Activated naive CD8-positive, alpha-beta T cell (primary cell): ENCODE data around the gene ZNF385C.

Source experiments
- H3K27ac Mint-ChIP-seq: one replicate; pipeline ENCODE4 v1.8.0; 2021; ENCODE audit warnings: mixed read lengths
- H3K27me3 Mint-ChIP-seq: one replicate; pipeline ENCODE4 v1.8.0; 2021; ENCODE audit warnings: mixed read lengths
- H3K36me3 Mint-ChIP-seq: one replicate; pipeline ENCODE4 v1.8.0; 2021; ENCODE audit warnings: mixed read lengths
- H3K4me1 Mint-ChIP-seq: one replicate; pipeline ENCODE4 v1.8.0; 2021; ENCODE audit warnings: low read depth, mixed read lengths
- H3K4me3 Mint-ChIP-seq: one replicate; pipeline ENCODE4 v1.8.0; 2021; ENCODE audit warnings: mild to moderate bottlenecking, mixed read lengths
- H3K9me3 Mint-ChIP-seq: one replicate; pipeline ENCODE4 v1.8.0; 2021; ENCODE audit warnings: low read depth, mixed read lengths

Gene ZNF385C

DNA sequence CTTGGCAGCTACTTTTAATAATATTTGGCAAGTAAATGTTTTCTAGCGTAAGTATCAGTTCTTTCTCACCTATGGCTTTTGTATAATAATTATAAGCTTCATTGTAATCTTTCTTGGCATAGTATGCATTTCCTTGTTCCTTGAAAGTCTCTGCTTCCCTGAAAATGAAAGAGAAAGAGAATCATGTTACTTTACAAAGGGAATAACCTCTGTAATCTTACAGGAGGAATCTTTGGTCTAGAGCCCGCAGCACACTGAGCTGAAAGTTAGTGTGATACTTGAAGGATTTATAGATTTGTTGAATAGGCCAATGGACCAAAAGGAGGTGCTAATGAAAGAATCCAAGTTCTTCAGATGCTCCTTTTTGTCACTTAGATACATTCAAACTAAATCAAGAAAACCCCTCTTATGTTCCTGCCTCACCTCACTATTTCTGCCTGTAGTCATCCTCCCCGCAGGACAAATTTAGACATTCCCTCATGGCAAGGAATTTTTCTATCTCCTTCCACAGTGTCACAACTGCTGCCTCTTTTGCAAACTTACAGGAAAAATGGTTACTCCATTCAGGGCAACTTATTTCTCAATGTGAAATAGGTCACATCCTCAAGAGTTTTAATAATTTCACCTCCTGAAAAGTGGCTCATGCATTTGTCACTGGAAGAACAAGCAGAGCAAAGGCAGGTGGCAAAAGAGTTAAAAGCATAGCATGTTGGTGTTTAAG lies 97.7 kb downstream of the ZNF385C start:
- no peaks in the 10 kb centered on the region for H3K9me3 Mint-ChIP-seq
- no peaks in the 10 kb centered on the region for H3K36me3 Mint-ChIP-seq
- no peaks in the 10 kb centered on the region for H3K27me3 Mint-ChIP-seq
- peaks cover 24% of the 10 kb centered on the region for H3K4me1 Mint-ChIP-seq
- H3K4me3 Mint-ChIP-seq: no peak overlapping the region
- no peak overlapping the region for H3K27ac Mint-ChIP-seq

DNA sequence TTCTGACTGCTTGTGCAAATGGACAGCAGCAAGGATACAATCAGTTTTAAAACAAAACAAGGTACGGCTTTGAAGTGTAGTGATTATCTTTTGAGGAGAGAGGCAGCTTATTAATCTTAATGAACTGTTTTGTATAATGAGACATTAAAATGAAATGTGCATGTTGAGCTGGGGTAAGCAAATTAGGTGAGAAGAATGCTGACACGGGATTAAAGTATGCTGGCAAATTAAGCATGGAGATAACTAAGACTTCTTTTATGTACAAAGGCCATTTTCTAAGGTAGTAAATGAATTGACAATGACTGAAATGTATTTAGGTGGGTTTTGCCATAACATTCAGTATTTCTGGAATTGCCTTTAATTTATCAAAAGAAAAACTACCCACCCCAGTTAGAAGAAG lies 99.8 kb downstream of the ZNF385C start:
- no peak overlapping the region for H3K4me3 Mint-ChIP-seq
- H3K9me3 Mint-ChIP-seq: no peaks in the 10 kb centered on the region
- peaks cover 9% of the 10 kb centered on the region for H3K4me1 Mint-ChIP-seq
- H3K27me3 Mint-ChIP-seq: no peaks in the 10 kb centered on the region
- H3K27ac Mint-ChIP-seq: no peak overlapping the region
- H3K36me3 Mint-ChIP-seq: peaks cover 3% of the 10 kb centered on the region

DNA sequence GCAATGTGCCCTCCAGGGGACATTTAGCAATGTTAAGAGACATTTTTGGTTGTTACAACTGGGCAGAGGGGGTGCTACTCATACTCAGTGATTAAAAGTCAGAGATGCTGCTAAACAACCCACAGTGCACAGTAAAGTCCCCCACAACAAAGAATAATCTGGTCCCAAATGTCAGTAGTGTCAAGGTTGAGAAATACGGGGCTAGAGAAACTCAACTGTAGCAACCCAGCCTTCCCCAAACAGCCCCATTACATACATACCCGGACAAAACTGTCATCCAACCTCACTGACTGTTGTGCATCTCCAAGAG lies 101.5 kb downstream of the ZNF385C start:
- no peaks in the 10 kb centered on the region for H3K9me3 Mint-ChIP-seq
- peak overlapping the region; percentile 28 for H3K27ac Mint-ChIP-seq
- no peak overlapping the region for H3K4me3 Mint-ChIP-seq
- H3K4me1 Mint-ChIP-seq: peaks cover 7% of the 10 kb centered on the region
- H3K27me3 Mint-ChIP-seq: no peaks in the 10 kb centered on the region
- peaks cover 3% of the 10 kb centered on the region for H3K36me3 Mint-ChIP-seq

DNA sequence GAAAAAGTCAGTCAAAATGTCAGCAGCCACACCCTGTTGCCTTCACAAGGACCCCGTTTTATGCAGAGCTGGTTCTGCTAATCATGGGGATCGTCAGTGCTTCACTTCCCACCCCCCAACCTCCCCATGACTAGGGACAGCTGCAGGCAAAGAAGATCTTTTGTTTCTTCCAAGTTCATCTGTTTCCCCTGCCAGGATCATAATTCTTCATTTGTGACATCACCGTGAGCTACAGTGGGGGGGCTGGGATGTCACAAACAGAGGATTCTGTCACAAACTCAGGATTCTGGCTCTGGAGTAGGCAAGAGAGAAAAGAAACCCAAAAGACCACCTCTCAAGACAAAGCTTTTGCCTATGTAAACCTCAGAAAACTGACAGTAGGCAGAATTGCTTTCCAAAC lies 105.7 kb downstream of the ZNF385C start:
- no peak overlapping the region for H3K4me3 Mint-ChIP-seq
- no peaks in the 10 kb centered on the region for H3K27me3 Mint-ChIP-seq
- peaks cover 3% of the 10 kb centered on the region for H3K36me3 Mint-ChIP-seq
- H3K9me3 Mint-ChIP-seq: no peaks in the 10 kb centered on the region
- no peak overlapping the region for H3K27ac Mint-ChIP-seq
- peaks cover 6% of the 10 kb centered on the region for H3K4me1 Mint-ChIP-seq

DNA sequence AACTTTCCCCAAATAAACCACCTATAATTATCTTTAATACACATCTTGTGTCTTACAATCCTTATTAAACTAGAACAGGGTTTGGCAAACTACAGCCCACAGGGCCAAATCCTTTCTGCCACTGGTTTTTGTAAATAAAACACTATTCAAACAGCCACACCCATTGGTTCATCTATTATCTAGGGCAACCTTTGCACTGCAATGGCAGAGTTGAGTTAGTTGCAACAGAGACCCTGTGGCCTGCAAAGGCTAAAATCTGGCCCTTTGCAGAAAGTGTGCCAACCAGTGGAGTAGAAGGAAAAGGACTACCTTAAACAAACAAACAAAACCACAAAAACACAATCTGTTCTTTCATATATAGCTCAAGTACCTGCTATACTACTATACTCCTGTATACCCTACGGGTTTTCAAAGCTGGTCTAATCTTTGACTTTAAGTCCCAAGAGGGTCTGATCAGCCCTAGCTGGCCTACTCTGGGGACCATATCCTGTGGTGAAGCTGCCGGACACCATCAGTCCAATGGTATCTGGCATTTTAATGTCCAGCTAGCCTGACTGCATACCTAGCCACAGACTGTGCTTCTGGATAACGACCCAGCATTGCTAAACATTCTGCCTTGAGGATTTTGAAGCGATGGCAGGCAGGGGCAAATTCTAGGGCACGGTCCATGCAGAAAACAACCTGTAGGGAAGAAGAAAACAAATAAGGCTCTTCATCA lies 108.4 kb downstream of the ZNF385C start:
- Mint-ChIP-seq H3K27ac (no peak overlapping the region), H3K36me3 (peaks cover 3% of the 10 kb centered on the region)

DNA sequence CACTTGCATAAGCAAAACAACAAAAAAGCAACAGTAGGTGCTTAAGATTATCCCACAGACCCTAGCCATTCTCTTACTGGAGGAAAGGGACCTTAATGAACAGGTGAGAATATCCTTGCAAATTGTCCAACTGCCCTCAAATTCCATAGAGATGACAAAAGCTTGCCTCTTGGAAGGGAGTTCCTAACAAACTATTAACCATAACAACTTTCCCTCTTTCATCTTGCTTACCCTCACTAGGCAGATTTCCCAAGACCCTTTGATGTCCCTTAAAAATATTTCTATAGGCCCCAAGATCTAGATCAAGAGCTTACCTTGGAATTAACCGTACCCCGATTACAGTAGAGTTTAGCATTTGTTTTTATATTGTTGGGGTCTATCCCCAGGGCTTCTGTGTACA lies 109.9 kb downstream of the ZNF385C start:
- Mint-ChIP-seq H3K9me3 (no peaks in the 10 kb centered on the region), H3K36me3 (no peaks in the 10 kb centered on the region), H3K27ac (peak overlapping the region; percentile 29), H3K4me1 (no peaks in the 10 kb centered on the region), H3K27me3 (no peaks in the 10 kb centered on the region), H3K4me3 (no peak overlapping the region)

More for the DNA sequence above, 108.4 kb downstream of the ZNF385C start:
- Mint-ChIP-seq H3K9me3 (no peaks in the 10 kb centered on the region), H3K4me3 (no peak overlapping the region), H3K4me1 (no peaks in the 10 kb centered on the region), H3K27me3 (no peaks in the 10 kb centered on the region)

DNA sequence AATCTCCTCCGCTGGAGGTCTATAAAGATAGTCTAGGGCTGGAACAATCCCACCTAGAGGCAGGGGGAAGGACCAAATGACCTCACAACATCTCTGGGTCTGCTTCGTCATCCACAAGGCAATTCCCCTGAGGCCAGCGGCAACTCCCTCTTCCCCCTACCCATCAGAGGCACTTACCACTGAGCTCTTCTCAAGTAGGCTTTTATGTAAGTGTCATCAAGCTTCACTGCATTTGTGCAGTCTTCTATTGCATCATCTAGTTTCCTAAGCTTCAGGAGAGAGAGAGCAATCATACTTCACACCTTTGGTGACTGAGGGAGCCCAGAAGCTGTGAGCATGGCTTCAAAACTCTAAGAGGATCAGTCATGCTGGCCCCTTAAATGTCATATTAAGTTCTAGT lies 110.6 kb downstream of the ZNF385C start:
- no peaks in the 10 kb centered on the region for H3K36me3 Mint-ChIP-seq

DNA sequence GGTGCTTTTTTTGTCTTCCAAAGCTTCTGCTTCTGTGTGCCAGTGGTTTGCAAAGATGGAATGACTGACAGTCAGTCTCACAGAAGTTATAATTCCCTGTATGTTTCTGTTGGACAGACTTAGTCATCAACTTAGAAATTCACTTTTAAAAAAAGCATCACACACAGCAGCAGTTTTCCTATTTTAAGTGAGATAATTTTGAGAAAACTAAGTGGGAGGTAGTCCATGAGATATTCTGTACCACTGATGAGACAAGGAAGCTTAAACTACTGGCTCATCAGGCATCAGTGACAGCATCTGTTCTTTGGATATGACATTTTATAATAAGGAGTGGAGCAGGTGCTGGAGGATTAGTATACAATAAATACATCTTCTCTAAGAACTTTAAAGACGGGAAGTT lies 111.6 kb downstream of the ZNF385C start:
- no peaks in the 10 kb centered on the region for H3K27me3 Mint-ChIP-seq
- H3K4me3 Mint-ChIP-seq: no peak overlapping the region
- H3K36me3 Mint-ChIP-seq: peaks cover 2% of the 10 kb centered on the region
- H3K27ac Mint-ChIP-seq: no peak overlapping the region
- no peaks in the 10 kb centered on the region for H3K9me3 Mint-ChIP-seq
- H3K4me1 Mint-ChIP-seq: no peaks in the 10 kb centered on the region

More for the DNA sequence above, 110.6 kb downstream of the ZNF385C start:
- no peak overlapping the region for H3K4me3 Mint-ChIP-seq
- H3K9me3 Mint-ChIP-seq: no peaks in the 10 kb centered on the region
- H3K27ac Mint-ChIP-seq: peak overlapping the region; percentile 80
- no peaks in the 10 kb centered on the region for H3K4me1 Mint-ChIP-seq
- no peaks in the 10 kb centered on the region for H3K27me3 Mint-ChIP-seq

DNA sequence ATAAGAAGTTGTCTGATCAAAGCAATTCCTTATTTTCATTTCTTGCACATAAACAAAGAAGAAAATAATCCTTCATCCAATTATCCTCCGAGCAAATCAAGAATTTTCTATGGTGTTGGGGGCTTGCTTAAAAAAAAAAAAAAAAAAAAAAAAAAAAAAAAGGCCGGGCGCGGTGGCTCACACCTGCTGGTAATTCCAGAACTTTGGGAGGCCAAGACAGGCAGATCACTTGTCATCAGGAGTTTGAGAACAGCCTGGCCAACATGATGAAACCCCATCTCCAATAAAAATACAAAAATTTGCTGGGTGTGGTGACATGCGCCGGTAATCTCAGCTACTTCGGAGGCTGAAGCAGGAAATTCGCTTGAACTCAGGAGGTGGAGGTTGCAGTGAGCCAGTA lies 112.4 kb downstream of the ZNF385C start:
- peaks cover 4% of the 10 kb centered on the region for H3K36me3 Mint-ChIP-seq
- no peaks in the 10 kb centered on the region for H3K27me3 Mint-ChIP-seq
- no peaks in the 10 kb centered on the region for H3K4me1 Mint-ChIP-seq
- no peaks in the 10 kb centered on the region for H3K9me3 Mint-ChIP-seq
- H3K4me3 Mint-ChIP-seq: no peak overlapping the region
- H3K27ac Mint-ChIP-seq: peak overlapping the region; percentile 22

DNA sequence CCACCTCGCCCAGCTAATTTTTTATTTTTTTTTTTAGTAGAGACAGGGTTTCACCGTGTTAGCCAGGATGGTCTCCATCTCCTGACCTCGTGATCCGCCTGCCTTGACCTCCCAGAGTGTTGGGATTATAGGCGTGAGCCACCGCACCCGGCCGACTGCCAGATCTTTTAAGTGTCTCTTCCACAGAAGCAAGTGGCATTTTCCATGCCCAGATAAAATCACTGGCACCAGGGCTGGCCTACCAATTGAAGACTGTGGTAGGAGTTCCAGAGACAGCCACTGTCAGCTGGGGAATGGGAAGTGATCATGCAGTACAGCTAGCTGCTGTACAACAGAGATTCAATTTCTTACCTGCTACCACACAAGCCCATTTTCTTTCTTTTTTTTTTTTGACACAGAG lies 113.8 kb downstream of the ZNF385C start:
- Mint-ChIP-seq H3K9me3 (no peaks in the 10 kb centered on the region), H3K27ac (no peak overlapping the region), H3K27me3 (no peaks in the 10 kb centered on the region), H3K4me1 (no peaks in the 10 kb centered on the region), H3K36me3 (peaks cover 4% of the 10 kb centered on the region), H3K4me3 (no peak overlapping the region)

DNA sequence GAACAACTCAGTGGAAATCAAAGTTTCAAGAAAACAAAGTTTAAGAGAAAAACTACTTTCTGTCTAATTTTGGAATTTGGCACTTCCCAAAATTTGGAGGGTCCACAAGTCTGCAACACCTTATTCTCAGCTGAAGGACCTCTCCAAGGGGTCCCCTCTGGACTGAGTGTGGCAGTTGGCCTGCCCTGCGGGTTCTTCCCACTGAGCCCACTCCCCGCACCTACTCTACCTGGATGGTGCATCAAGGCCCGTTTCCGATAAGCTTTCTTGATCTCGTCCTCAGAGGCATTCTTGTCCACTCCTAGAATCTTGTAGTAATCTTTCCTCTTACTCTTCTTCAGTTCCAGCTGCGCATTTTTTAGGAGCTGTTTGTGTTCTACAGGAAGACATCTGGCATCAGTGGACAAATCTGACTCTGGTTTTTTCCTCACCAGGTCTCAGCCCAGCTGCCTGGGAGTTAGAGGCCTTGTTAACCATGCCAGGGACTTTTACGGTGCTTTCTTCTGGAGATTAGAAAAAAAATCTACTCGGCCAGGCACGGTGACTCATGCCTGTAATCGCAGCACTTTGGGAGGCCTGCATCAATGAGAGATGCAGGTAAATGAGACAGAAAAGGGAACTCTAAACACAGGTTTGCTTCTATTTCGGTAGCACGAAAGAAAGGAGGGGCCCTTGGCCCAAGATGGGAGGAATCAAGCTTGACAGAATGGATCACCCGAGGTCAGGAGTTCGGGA lies 116.1 kb downstream of the ZNF385C start:
- Mint-ChIP-seq H3K9me3 (no peaks in the 10 kb centered on the region), H3K27me3 (no peaks in the 10 kb centered on the region), H3K4me1 (no peaks in the 10 kb centered on the region), H3K36me3 (peaks cover 4% of the 10 kb centered on the region), H3K4me3 (no peak overlapping the region), H3K27ac (no peak overlapping the region)

DNA sequence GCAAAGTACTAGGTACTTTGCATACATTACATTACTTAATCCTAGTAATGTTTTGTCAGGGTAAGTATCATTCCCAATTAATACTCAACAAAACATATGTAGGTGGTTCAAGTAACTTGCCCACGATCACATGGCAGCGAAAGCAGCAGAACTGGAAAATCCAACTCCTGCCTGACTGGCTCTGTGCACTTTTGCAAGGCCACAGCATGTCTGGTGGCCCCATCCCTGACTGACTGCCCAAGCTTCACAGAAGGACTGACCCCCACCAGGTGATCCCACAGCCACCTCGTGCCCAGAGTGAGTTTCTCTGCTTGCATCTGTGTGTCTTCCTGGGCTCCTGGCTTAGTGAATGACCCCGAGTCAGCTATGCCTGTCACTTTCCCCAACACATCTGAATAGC lies 120.3 kb downstream of the ZNF385C start:
- Mint-ChIP-seq H3K9me3 (no peaks in the 10 kb centered on the region), H3K4me3 (no peak overlapping the region), H3K4me1 (peaks cover 3% of the 10 kb centered on the region), H3K27ac (no peak overlapping the region), H3K27me3 (no peaks in the 10 kb centered on the region), H3K36me3 (peaks cover 6% of the 10 kb centered on the region)

DNA sequence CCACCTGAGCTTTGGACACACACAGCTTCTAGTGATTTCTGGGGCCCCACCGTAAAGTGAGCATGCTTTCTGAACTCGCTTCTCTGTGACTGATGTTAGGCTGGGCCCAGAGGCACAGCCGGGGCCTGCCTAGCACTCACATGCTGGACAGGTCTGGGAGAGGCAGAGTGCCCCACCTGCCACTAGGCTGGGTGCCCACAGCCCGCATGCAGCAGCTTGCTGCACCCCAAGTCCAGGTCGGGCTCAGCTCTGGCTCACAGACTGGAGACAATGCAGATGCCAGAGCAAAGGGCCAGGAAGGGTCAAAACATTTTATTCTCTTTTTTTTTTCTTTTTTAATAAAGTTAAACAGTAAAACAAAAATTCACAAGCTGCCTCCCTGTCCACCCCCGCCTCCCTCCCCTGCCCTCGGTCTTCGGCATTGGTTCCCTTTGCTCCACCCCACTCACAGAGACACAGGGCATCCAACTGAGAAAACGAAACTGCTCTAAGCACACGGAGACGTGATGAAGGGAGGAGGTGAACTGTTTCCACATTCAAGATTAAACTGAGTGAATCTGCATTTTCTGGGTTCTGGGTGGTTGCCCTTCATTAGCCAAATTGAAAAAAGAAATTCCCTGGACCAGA lies 122.0 kb downstream of the ZNF385C start:
- peaks cover 5% of the 10 kb centered on the region for H3K36me3 Mint-ChIP-seq
- H3K27me3 Mint-ChIP-seq: no peaks in the 10 kb centered on the region
- peak overlapping the region; percentile 42 for H3K27ac Mint-ChIP-seq
- no peaks in the 10 kb centered on the region for H3K9me3 Mint-ChIP-seq
- H3K4me3 Mint-ChIP-seq: no peak overlapping the region
- peaks cover 6% of the 10 kb centered on the region for H3K4me1 Mint-ChIP-seq
